GM13976 (cell line): ENCODE measurements around the gene IQGAP1.

ENCODE experiments used
- DNase-seq: peaks from one replicate; pipeline ENCODE4 v3.0.0; 2012; ENCODE audit warnings: low spot score
- CTCF ChIP-seq: IDR thresholded peaks from 2 replicates; pipeline ENCODE4 v1.5.1; 2012; ENCODE audit warnings: borderline replicate concordance, mild to moderate bottlenecking; ENCODE audit not compliant: insufficient read depth; ENCODE audit errors: extremely low read depth, missing control alignments, control extremely low read depth
- in situ Hi-C: fragments of 300-500 bp; cut with MboI; formaldehyde crosslinking; loops from one replicate; pipeline ENCODE4 v1.12.0; 2022; ENCODE audit warnings: low sequenced_read_pairs, mixed read lengths, inconsistent platforms; ENCODE audit not compliant: unreplicated experiment

The IQGAP1 gene

DNA sequence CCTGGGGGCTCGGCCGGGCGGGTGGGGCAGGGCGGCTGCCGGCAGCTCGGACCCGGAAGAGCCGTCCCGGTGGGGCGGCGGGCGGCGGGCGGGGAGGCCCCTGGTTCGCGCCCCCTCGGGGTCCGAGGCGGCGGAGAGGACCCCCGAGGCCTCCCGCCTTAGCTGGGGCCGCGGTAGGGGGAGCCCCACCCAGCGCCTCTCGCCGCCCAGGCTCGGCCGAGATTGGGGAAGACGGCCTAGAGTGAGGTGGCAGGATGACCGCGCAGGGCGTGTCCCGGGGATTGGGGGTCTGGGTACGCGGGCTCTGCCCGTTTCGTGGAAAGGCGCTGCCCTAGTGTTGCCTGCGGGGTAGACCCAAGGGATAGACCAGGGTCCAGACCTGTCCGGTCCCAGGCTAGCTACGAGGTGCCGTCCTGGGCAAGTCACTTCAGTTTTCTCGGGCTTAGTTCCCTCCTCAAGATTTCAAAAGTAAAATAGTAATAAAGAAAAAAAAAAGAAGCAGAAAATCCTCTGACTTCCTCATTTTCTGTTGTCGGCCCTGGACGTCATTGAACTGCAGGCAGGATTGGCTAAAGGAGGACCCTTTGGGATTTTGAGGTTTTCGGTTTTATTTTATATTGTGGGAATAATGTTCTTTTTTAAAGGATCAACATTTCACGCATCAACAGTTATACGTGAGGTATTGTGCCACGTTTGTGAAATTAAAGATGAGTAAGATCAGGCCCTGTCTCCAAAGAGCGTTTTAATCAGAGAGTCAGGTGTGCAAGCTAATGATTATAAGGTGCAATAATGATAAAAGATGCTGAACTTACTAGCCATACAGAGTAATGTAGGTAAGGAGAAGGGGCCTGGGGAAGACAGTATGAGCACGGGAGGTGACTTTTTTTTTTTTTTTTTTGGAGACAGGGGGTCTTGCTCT lies 679 bp downstream of the IQGAP1 start:
- no peak for TF ChIP-seq CTCF
- in situ Hi-C loops, result no loop called here
- DNase-seq, result peak; percentile 64

DNA sequence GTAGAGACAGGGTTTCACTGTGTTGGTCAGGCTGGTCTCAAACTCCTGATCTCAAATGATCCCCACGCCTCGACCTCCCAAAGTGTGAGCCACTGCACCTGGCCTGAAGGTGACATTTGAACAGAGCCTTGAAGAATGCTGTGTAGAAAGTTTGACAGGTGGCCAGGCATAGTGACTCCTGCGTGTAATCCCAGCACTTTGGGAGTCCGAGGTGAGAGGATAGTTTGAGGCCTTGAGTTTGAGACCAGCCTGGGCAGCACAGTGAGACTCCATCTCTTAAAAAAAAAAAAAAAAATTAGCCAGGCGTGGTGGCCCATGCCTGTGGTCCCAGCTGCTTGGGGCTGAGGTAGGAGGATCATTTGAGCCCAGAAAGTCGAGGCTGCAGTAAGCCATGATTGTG lies 1.5 kb downstream of the IQGAP1 start:
- in situ Hi-C loops, result no loop called here
- DNase-seq, result no peak
- no peak for TF ChIP-seq CTCF

- DNase-seq, result no peak
- TF ChIP-seq CTCF, result no peak
- in situ Hi-C loops, result no loop called here
Observed at GRCh38 chr15:90393040-90393439, 5.0 kb downstream of the IQGAP1 start.

DNA sequence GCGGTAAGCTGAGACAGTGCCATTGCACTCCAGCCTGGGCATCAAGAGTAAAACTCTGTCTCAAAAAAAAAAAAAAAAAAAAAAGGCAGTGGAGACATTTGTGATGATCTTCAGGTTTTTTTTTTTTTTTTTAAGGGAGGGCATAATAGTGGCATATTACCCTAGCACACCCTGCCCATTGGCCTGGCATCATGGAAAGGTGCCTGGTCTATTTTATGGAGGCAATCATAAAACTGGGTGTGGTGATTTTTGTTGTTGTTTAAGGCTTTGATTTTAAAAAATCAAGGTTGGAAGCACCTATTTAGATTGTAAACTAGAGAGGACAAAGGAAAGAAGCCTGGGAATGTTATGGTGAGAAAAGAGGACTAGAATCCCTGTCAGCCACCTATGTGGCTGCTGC lies 6.0 kb downstream of the IQGAP1 start:
- in situ Hi-C loops, result no loop called here
- DNase-seq, result no peak
- TF ChIP-seq CTCF, result no peak

- no peak for DNase-seq
- in situ Hi-C loops, result no loop called here
- TF ChIP-seq CTCF, result no peak
Observed at GRCh38 chr15:90394748-90395442, 6.9 kb downstream of the IQGAP1 start.

DNA sequence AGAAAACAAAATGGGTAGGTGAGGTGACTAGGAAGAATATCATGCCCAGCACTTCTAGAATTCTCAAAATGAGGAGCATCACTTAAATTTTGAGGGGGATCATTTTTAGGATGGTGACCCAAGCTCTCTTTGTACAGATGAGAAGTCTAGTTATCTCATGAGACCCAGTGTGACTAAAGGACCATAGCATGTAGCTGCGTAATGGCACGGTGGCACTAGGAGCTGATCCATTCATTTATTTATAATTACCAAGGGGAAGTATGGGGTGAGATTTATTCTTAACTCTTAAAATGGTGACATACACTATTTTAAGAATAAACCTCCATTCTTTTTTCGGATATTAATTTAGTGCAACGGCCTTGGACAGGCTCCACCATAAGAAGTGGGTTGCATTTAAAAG lies 8.3 kb downstream of the IQGAP1 start:
- DNase-seq, result no peak
- in situ Hi-C loops, result no loop called here
- TF ChIP-seq CTCF, result no peak
